Ascending aorta (tissue), 2 donors: ENCODE measurements around the gene EPHA7. TPM values are rescaled to one million over a fixed set of nuclear protein-coding genes. Genes with fewer than 3 reads are reported as not detected.

Source experiments
- DNase-seq, 2 donors: peaks; one replicate each; pipeline ENCODE4 v3.0.0-alpha.2; 2019; ENCODE audit warnings: low spot score in 2 of 2
- H3K27ac ChIP-seq, 2 donors: fragments of 200-600 bp; sonication (generic); one replicate each; pipeline ENCODE4 v1.5.1; 2016 to 2017; ENCODE audit warnings: mild to moderate bottlenecking in 1 of 2
- H3K27me3 ChIP-seq: fragments of 200-600 bp; sonication (generic); one replicate; pipeline ENCODE4 v1.5.1; 2017
- H3K36me3 ChIP-seq, 2 donors: fragments of 200-600 bp; sonication (generic); one replicate each; pipeline ENCODE4 v1.5.1; 2016
- H3K4me1 ChIP-seq, 2 donors: fragments of 200-600 bp; sonication (generic); one replicate each; pipeline ENCODE4 v1.5.1; 2016 to 2017; ENCODE audit warnings: mild to moderate bottlenecking in 1 of 2
- H3K4me3 ChIP-seq, 2 donors: fragments of 200-600 bp; sonication (generic); one replicate each; pipeline ENCODE4 v1.5.1; 2016 to 2017; ENCODE audit warnings: mild to moderate bottlenecking in 1 of 2
- H3K9me3 ChIP-seq, 2 donors: fragments of 200-600 bp; sonication (generic); one replicate each; pipeline ENCODE4 v1.5.1; 2016
- CTCF ChIP-seq, 3 experiments: fragments of 200-600 bp in 2 of 3; fragments of 450-650 bp in 1 of 3; sonication (generic) in 2 of 3; IDR thresholded peaks; one replicate each; pipeline ENCODE4 v1.5.1; 2016 to 2019; ENCODE audit warnings: antibody characterized with exemption in 3 of 3, mild to moderate bottlenecking in 1 of 3, moderate library complexity in 1 of 3
- intact Hi-C: fragments of 100-400 bp; cut with DNase I; formaldehyde crosslinking; loops from one replicate; pipeline ENCODE4 v1.15.1; 2023
- total RNA-seq: library from RNA; depleted of rRNA; stranded (reverse); fragments of >200 nt; gene quantifications from one replicate; pipeline ENCODE4 v1.1.0, GENCODE V29; 2016

Gene EPHA7
- total RNA-seq, 1 donor from 2014 or later: 0.43 TPM

DNA sequence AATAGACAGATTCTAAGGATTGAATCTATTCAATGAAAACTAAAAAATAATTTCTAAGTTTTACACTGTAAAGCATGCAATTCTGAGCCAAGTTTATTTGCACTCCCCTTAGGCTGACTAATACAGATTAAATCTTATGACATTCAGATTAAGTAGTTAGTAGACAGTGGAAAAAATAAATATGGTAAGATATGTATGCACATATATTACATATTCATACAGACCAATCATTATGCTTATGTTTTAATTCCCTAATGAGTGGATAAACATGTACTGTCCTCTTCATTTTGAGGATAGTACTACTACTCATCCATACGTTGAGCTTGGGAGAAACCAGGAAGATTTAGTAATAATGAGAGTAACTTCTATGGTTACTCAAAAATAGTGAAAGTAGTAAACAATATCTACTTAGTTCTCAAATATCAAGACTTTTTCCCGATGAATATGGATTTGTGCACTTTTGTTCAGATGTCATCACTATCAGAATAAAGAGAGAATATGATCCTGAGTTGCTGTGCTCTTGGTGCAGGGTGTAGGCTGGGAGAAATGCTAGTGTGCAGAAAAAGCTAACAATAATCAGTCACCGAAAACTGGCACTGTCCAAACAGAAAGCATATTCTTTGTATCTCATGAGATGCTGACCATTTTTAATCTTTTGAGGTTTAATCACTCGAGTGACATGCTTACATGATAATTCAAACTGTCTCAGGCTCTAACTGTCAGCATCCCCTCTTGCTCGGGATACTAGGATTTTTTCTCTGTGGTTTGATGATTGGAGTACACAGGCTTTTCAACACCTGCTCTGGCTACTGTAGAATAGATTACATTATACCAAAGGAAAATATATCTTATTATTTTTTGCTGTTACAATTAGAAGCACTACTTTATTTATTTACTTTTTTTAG, 111.6 kb downstream of the EPHA7 start:
- Histone ChIP-seq H3K27me3 (no peaks in the 10 kb centered on the region), H3K9me3 (no peaks in the 10 kb centered on the region), H3K36me3 (no peaks in the 10 kb centered on the region), H3K4me1 (no peaks in the 10 kb centered on the region), H3K4me3 (no peak overlapping the region), H3K27ac (no peak overlapping the region)
- TF ChIP-seq CTCF (IDR thresholded peaks at IDR 0.05): no peak
- no peak for DNase-seq
- intact Hi-C loops: no loop called here

DNA sequence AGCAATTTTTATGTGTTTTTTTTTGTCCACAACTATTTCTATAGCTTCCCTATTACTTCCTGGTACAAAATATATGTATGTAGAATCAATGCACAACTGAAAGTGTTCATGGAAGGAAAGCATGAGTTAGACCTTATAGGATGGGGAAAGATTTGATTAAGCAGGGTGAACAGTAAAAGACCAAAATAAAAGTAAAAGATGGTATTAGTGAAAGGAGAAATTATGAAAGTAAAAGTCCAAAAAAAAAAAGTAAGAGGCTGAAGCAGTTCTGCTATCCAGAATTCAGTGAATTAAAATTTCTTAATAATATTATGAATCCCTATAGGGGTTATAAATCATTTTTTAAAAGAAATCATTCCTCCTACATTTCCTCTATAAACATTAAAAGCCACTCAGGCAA, 114.3 kb downstream of the EPHA7 start:
- Histone ChIP-seq H3K4me1 (no peaks in the 10 kb centered on the region), H3K36me3 (no peaks in the 10 kb centered on the region), H3K27me3 (no peaks in the 10 kb centered on the region), H3K27ac (no peak overlapping the region), H3K4me3 (no peak overlapping the region), H3K9me3 (no peaks in the 10 kb centered on the region)
- DNase-seq: no peak
- intact Hi-C loops: no loop called here
- no peak for TF ChIP-seq CTCF (IDR thresholded peaks at IDR 0.05)

GRCh38 chr6:93304505-93304904, 114.9 kb downstream of the EPHA7 start:
- H3K36me3 ChIP-seq: no peaks in the 10 kb centered on the region
- no peaks in the 10 kb centered on the region for H3K27me3 ChIP-seq
- no peak for DNase-seq
- no peak overlapping the region for H3K4me3 ChIP-seq
- no peaks in the 10 kb centered on the region for H3K4me1 ChIP-seq
- no peak for TF ChIP-seq CTCF (IDR thresholded peaks at IDR 0.05)
- H3K9me3 ChIP-seq: no peaks in the 10 kb centered on the region
- no peak overlapping the region for H3K27ac ChIP-seq
- intact Hi-C loops: no loop called here

DNA sequence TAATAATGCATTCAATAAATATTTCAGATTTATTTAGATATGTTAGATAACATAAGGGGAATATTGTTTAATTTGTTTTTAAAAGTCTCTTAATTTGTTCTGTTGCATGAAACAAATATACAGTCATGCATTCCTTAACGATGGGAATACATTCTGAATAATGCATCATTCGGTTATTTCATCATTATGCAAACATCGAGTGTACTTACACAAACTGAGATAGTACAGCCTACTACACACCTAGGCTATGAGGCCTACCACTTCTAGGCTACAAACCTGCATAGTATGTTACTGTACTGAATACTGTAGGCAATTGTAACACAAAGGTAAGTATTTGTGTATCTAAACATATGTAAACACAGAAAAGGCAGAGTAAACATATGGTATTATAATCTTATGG, 118.7 kb downstream of the EPHA7 start:
- no peak for DNase-seq
- no peaks in the 10 kb centered on the region for H3K9me3 ChIP-seq
- H3K36me3 ChIP-seq: no peaks in the 10 kb centered on the region
- intact Hi-C loops: no loop called here
- H3K4me1 ChIP-seq: no peaks in the 10 kb centered on the region
- no peak overlapping the region for H3K27ac ChIP-seq
- no peaks in the 10 kb centered on the region for H3K27me3 ChIP-seq
- H3K4me3 ChIP-seq: no peak overlapping the region
- no peak for TF ChIP-seq CTCF (IDR thresholded peaks at IDR 0.05)

DNA sequence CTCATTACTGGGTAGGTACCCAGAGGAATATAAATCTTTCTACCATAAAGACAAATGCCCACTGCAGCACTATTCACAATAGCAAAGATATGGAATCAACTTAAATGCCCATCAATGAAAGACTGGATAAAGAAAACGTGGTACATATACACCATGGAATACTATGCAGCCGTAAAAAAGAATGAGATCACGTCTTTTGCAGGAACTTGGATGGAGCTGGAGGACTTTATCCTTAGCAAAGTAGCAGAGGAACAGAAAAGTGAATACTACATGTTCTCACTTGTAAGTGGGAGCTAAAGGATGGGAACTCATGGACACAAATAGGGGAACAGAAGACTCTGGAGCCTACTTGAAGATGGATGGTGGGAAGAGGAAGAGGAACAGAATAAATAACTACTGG, 119.7 kb downstream of the EPHA7 start:
- no peaks in the 10 kb centered on the region for H3K36me3 ChIP-seq
- DNase-seq: no peak
- no peak for TF ChIP-seq CTCF (IDR thresholded peaks at IDR 0.05)
- H3K9me3 ChIP-seq: no peaks in the 10 kb centered on the region
- no peak overlapping the region for H3K27ac ChIP-seq
- H3K4me1 ChIP-seq: no peaks in the 10 kb centered on the region
- no peaks in the 10 kb centered on the region for H3K27me3 ChIP-seq
- intact Hi-C loops: no loop called here
- no peak overlapping the region for H3K4me3 ChIP-seq
